NT2/D1 (cell line): Measurements from ENCODE around the gene LILRB3.

Source experiments
- YY1 ChIP-seq: IDR thresholded peaks from 2 replicates; pipeline ENCODE4 v1.6.1; 2011; ENCODE audit not compliant: insufficient read length, insufficient read depth
- ZNF274 ChIP-seq: IDR thresholded peaks from 2 replicates; pipeline ENCODE4 v1.6.1; 2011; ENCODE audit warnings: mild to moderate bottlenecking, low read depth, low read length

GRCh38 chr19:54218259-54218658 lies 4.5 kb downstream of the LILRB3 start:
- no peak for TF ChIP-seq ZNF274
- no peak for TF ChIP-seq YY1
